Hepatocyte (in vitro differentiated cells): ENCODE results near the gene SRD5A3. TPM values are rescaled to one million over a fixed set of nuclear protein-coding genes. Genes with fewer than 3 reads are reported as not detected.

Source experiments
- DNase-seq: peaks from one replicate; pipeline ENCODE4 v3.0.0-alpha.2; 2016; ENCODE audit warnings: low spot score
- H2AFZ ChIP-seq: fragments of 200-600 bp; sonication (generic); 2 replicates; pipeline ENCODE4 v1.6.0; 2016; ENCODE audit warnings: antibody characterized with exemption, mild to moderate bottlenecking
- H3K27ac ChIP-seq: fragments of 200-600 bp; sonication (generic); 2 replicates; pipeline ENCODE4 v1.5.1; 2016; ENCODE audit warnings: mild to moderate bottlenecking
- H3K27me3 ChIP-seq: fragments of 200-600 bp; sonication (generic); 2 replicates; pipeline ENCODE4 v1.6.1; 2016
- H3K36me3 ChIP-seq: fragments of 200-600 bp; sonication (generic); replicated peaks from 2 replicates; pipeline ENCODE4 v1.5.1; 2016; ENCODE audit warnings: low read depth; ENCODE audit not compliant: insufficient read depth
- H3K4me1 ChIP-seq: fragments of 200-600 bp; sonication (generic); 2 replicates; pipeline ENCODE4 v1.5.1; 2016; ENCODE audit warnings: mild to moderate bottlenecking, moderate library complexity; ENCODE audit not compliant: insufficient read depth
- H3K4me2 ChIP-seq: fragments of 200-600 bp; sonication (generic); 2 replicates; pipeline ENCODE4 v1.6.0; 2016
- H3K4me3 ChIP-seq: fragments of 200-600 bp; sonication (generic); 2 replicates; pipeline ENCODE4 v1.5.1; 2016; ENCODE audit warnings: mild to moderate bottlenecking
- H3K79me2 ChIP-seq: fragments of 200-600 bp; sonication (generic); 2 replicates; pipeline ENCODE4 v1.6.0; 2017; ENCODE audit warnings: mild to moderate bottlenecking
- H3K9me2 ChIP-seq: fragments of 200-600 bp; sonication (generic); replicated peaks from 2 replicates; pipeline ENCODE4 v1.6.0; 2017; ENCODE audit warnings: mild to moderate bottlenecking; ENCODE audit not compliant: insufficient read depth
- H3K9me3 ChIP-seq: fragments of 200-600 bp; sonication (generic); 2 replicates; pipeline ENCODE4 v1.5.1; 2016; ENCODE audit warnings: low read depth, mild to moderate bottlenecking
- H4K20me1 ChIP-seq: fragments of 200-600 bp; sonication (generic); 2 replicates; pipeline ENCODE4 v1.6.0; 2016; ENCODE audit warnings: mild to moderate bottlenecking; ENCODE audit not compliant: insufficient read depth, poor library complexity, severe bottlenecking
- CTCF ChIP-seq: fragments of 200-600 bp; sonication (generic); IDR thresholded peaks from 2 replicates; pipeline ENCODE4 v1.5.1; 2016; ENCODE audit warnings: antibody characterized with exemption, mild to moderate bottlenecking; ENCODE audit not compliant: poor library complexity
- EZH2 ChIP-seq: fragments of 200-600 bp; sonication (generic); IDR thresholded peaks from 2 replicates; pipeline ENCODE4 v1.6.1; 2016; ENCODE audit warnings: antibody characterized with exemption, mild to moderate bottlenecking, borderline replicate concordance
- EZH2phosphoT487 ChIP-seq: fragments of 200-600 bp; sonication (generic); IDR thresholded peaks from one replicate; pipeline ENCODE4 v1.6.1; 2018; ENCODE audit warnings: antibody characterized with exemption, mild to moderate bottlenecking, low read depth, moderate library complexity; ENCODE audit not compliant: unreplicated experiment, severe bottlenecking
- WGBS: methylation state at CpG from one replicate; pipeline ENCODE4 v1.1.6; 2016; ENCODE audit warnings: low lambda C conversion rate; ENCODE audit errors: missing lambda C conversion rate; 5-methylcytosine and 5-hydroxymethylcytosine counted together
- polyA plus RNA-seq: library from polyadenylated mRNA; unstranded; fragments of >200 nt; fragmentation: Nextera tagmentation; extraction: Ambion mirVana; gene quantifications from 2 replicates; pipeline ENCODE4 v1.2.1, GENCODE V29; 2016
- total RNA-seq: library from RNA; depleted of rRNA; stranded (reverse); fragments of >200 nt; gene quantifications from 2 replicates; pipeline ENCODE4 v1.2.3, GENCODE V29; 2014

SRD5A3 gene
- total and polyA plus RNA-seq, 2 experiments from 2014 or later = 37.5 to 64.3 TPM

- H2AFZ ChIP-seq = no peak overlapping the region
- H3K79me2 ChIP-seq = peaks cover 52% of the 10 kb centered on the region
- H3K4me2 ChIP-seq = peak overlapping the region; percentile 87
- H3K9me3 ChIP-seq = no peaks in the 10 kb centered on the region
- peaks cover 41% of the 10 kb centered on the region for H4K20me1 ChIP-seq
- peak overlapping the region; percentile 58 for H3K4me3 ChIP-seq
- H3K36me3 ChIP-seq = no peaks in the 10 kb centered on the region
- H3K27ac ChIP-seq = peak overlapping the region; percentile 100
- peak; percentile 76 for DNase-seq
- H3K9me2 ChIP-seq = no peaks in the 10 kb centered on the region
- H3K27me3 ChIP-seq = no peaks in the 10 kb centered on the region
- 4% methylated on average over 32 of the region's 41 CpGs for WGBS
- TF ChIP-seq EZH2phosphoT487 = no peak
- no peak for TF ChIP-seq EZH2
- no peak for TF ChIP-seq CTCF
- H3K4me1 ChIP-seq = peaks cover 4% of the 10 kb centered on the region
Observed at GRCh38 chr4:55396308-55397125, 50.5 kb downstream of the SRD5A3 start.

- peak overlapping the region; percentile 100 for H3K27ac ChIP-seq
- H3K9me2 ChIP-seq = no peaks in the 10 kb centered on the region
- peak; percentile 18 for DNase-seq
- no peaks in the 10 kb centered on the region for H3K36me3 ChIP-seq
- H3K4me2 ChIP-seq = peak overlapping the region; percentile 87
- H3K9me3 ChIP-seq = no peaks in the 10 kb centered on the region
- H4K20me1 ChIP-seq = peaks cover 42% of the 10 kb centered on the region
- peak overlapping the region; percentile 58 for H3K4me3 ChIP-seq
- no peak overlapping the region for H2AFZ ChIP-seq
- TF ChIP-seq EZH2phosphoT487 = no peak
- TF ChIP-seq CTCF = no peak
- TF ChIP-seq EZH2 = no peak
- H3K27me3 ChIP-seq = no peaks in the 10 kb centered on the region
- H3K4me1 ChIP-seq = peaks cover 4% of the 10 kb centered on the region
- WGBS = 3% methylated on average over 7 of the region's 7 CpGs
- peaks cover 58% of the 10 kb centered on the region for H3K79me2 ChIP-seq
Observed at GRCh38 chr4:55397126-55397436, 51.0 kb downstream of the SRD5A3 start.

- Histone ChIP-seq H4K20me1 (peaks cover 42% of the 10 kb centered on the region), H3K36me3 (no peaks in the 10 kb centered on the region), H3K27me3 (no peaks in the 10 kb centered on the region), H3K9me3 (no peaks in the 10 kb centered on the region), H3K4me1 (peaks cover 4% of the 10 kb centered on the region), H2AFZ (no peak overlapping the region), H3K9me2 (no peaks in the 10 kb centered on the region), H3K79me2 (peaks cover 63% of the 10 kb centered on the region), H3K27ac (peak overlapping the region; percentile 100), H3K4me2 (peak overlapping the region; percentile 87), H3K4me3 (peak overlapping the region; percentile 58)
- DNase-seq = peak; percentile 28
- no peak for TF ChIP-seq CTCF
- no peak for TF ChIP-seq EZH2phosphoT487
- no peak for TF ChIP-seq EZH2
- WGBS = 24% methylated on average over 15 of the region's 15 CpGs
Observed at GRCh38 chr4:55397520-55398321, 51.7 kb downstream of the SRD5A3 start.
